C4-2B (cell line): ENCODE data around the gene PAXX.

Experiments
- ZFX ChIP-seq: fragments of 450-650 bp; IDR thresholded peaks from 2 replicates; pipeline ENCODE4 v1.6.1; 2017
- TF ChIP-seq, protein P1 (sequence below): fragments of 450-650 bp; conservative IDR thresholded peaks from 2 replicates; pipeline ENCODE4 v1.5.1; 2017; ENCODE audit warnings: mild to moderate bottlenecking

DNA sequence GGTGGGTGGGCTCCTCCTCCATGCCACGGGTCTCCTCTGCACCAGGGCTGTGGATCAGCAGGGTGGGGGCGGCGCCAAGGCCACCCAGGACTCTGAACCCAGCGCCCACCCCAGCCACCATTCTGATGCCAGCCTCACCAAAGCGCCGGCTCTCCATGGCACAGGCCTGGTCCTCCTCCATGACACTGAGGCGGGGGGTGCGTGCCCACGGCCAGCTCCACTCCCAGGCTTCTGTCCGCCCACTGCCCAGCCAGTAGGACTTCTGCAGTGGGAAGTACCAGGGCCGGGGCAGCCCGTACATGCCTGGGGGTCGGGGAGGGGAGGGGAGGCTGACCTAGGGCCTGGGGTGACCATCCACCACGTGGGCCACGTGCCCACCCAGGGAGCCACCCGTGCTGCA lies 24.2 kb downstream of the PAXX start:
- TF ChIP-seq, protein P1, sequence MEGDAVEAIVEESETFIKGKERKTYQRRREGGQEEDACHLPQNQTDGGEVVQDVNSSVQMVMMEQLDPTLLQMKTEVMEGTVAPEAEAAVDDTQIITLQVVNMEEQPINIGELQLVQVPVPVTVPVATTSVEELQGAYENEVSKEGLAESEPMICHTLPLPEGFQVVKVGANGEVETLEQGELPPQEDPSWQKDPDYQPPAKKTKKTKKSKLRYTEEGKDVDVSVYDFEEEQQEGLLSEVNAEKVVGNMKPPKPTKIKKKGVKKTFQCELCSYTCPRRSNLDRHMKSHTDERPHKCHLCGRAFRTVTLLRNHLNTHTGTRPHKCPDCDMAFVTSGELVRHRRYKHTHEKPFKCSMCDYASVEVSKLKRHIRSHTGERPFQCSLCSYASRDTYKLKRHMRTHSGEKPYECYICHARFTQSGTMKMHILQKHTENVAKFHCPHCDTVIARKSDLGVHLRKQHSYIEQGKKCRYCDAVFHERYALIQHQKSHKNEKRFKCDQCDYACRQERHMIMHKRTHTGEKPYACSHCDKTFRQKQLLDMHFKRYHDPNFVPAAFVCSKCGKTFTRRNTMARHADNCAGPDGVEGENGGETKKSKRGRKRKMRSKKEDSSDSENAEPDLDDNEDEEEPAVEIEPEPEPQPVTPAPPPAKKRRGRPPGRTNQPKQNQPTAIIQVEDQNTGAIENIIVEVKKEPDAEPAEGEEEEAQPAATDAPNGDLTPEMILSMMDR = no peak
- no peak for TF ChIP-seq ZFX
